ENCODE data around the gene C5orf58.

Gene C5orf58

GRCh38 chr5:170289121-170289520 lies 56.3 kb downstream of the C5orf58 start:
- peak overlapping the region; percentile 70 for H3K27ac Mint-ChIP-seq
- H3K4me1 Mint-ChIP-seq (ENCODE audit: low read depth): peaks cover 93% of the 10 kb centered on the region
- no peaks in the 10 kb centered on the region for H3K9me3 Mint-ChIP-seq
- H3K4me3 Mint-ChIP-seq: peak overlapping the region; percentile 69
- no peaks in the 10 kb centered on the region for H3K27me3 Mint-ChIP-seq (ENCODE audit: low read depth)
- peaks cover 99% of the 10 kb centered on the region for H3K36me3 Mint-ChIP-seq (ENCODE audit: low read depth)

DNA sequence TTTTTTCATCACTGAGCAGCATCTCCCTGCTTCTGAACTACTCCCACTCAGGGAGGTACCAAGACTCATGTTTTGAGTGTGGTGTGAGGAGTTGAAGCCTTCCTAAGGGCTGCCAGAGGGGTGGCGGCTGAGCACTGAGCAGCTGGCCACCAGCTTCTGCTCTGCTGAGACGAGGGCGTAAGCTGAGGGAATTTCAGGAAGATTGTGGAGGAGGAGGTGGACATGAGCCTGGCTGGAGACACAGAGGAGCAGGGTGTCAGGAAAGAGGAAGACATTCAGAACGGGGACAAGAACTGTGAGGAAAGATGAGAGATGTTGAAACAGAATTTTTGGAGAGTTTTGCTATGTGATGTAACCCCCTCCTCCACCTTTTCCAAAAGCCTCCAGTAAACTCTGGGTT lies 57.0 kb downstream of the C5orf58 start:
- Mint-ChIP-seq H3K4me3 (peak overlapping the region; percentile 69), H3K9me3 (no peaks in the 10 kb centered on the region), H3K36me3 (ENCODE audit: low read depth) (peaks cover 99% of the 10 kb centered on the region), H3K4me1 (ENCODE audit: low read depth) (peaks cover 93% of the 10 kb centered on the region), H3K27me3 (ENCODE audit: low read depth) (no peaks in the 10 kb centered on the region), H3K27ac (peak overlapping the region; percentile 70)

GRCh38 chr5:170290498-170290897 lies 57.7 kb downstream of the C5orf58 start:
- peak overlapping the region; percentile 69 for H3K27ac Mint-ChIP-seq
- peaks cover 99% of the 10 kb centered on the region for H3K36me3 Mint-ChIP-seq (ENCODE audit: low read depth)
- H3K9me3 Mint-ChIP-seq: no peaks in the 10 kb centered on the region
- peaks cover 92% of the 10 kb centered on the region for H3K4me1 Mint-ChIP-seq (ENCODE audit: low read depth)
- H3K27me3 Mint-ChIP-seq (ENCODE audit: low read depth): no peaks in the 10 kb centered on the region
- H3K4me3 Mint-ChIP-seq: peak overlapping the region; percentile 99

DNA sequence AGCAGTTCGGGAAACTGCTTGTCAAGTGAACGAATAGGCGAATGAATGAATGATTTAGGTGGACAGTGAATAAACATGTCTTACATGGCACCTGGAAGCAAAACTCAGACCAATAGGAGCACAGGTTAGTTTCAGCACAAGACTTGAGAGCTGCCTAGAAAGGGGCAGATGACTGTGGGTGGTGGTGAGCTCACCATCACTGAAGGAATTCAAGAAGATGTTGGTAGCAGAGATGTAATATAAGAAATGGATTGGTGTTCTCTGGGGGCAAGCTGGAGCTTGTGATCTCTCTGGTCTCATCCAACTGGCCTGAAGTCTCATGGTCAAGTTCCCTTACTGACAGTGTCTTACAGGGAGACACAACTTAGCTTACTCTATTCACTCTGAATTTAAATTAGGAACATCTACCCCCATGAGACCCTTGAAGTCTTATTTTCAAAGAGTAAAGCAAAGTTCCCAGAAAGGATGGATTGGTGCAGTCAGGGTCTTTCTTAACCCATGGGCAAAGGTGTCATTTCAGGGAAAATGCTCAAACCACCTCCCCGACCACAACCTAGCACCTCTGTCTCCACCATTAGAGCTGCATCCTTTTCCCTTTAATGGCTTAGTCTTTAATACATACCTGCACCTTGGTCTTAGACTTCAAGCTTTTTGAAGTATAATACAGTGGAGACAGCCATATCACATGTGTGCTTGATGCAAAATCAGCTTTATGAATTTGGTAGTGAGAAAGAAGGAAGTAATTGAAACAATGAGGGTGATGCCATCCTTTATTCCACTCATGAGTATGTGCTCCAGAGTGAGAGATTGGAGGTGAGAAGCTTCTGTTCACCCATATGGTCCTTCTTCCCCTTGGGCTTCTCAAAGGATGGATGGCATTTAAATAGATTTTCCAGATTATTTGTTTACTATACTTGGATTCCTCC lies 59.7 kb downstream of the C5orf58 start:
- H3K9me3 Mint-ChIP-seq: no peaks in the 10 kb centered on the region
- H3K4me1 Mint-ChIP-seq (ENCODE audit: low read depth): peaks cover 74% of the 10 kb centered on the region
- H3K36me3 Mint-ChIP-seq (ENCODE audit: low read depth): peaks cover 98% of the 10 kb centered on the region
- H3K27ac Mint-ChIP-seq: peak overlapping the region; percentile 87
- peak overlapping the region; percentile 99 for H3K4me3 Mint-ChIP-seq
- H3K27me3 Mint-ChIP-seq (ENCODE audit: low read depth): no peaks in the 10 kb centered on the region

DNA sequence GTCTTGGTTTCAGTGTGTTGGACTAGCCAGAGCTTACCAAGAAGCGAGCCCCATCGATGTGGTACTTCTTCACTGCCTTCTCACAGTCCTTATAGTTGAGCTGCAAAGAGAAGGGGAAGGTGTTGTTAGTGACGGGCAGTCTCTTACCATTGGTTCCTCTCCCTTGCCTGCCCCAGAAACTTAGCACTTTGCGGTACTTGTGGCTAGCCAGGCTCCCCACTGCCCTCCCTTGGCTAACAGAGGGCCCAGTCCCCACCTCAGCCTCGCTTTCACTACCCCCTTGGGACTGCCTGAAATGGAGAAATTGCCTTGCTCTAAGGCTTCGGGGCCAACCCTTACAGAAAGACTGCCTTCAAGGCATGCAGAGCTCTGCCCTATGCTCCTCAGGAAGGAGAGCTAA lies 60.5 kb downstream of the C5orf58 start:
- Mint-ChIP-seq H3K27me3 (ENCODE audit: low read depth) (no peaks in the 10 kb centered on the region), H3K4me1 (ENCODE audit: low read depth) (peaks cover 73% of the 10 kb centered on the region), H3K36me3 (ENCODE audit: low read depth) (peaks cover 94% of the 10 kb centered on the region), H3K27ac (peak overlapping the region; percentile 87), H3K4me3 (peak overlapping the region; percentile 99), H3K9me3 (no peaks in the 10 kb centered on the region)

- no peaks in the 10 kb centered on the region for H3K9me3 Mint-ChIP-seq
- peak overlapping the region; percentile 99 for H3K4me3 Mint-ChIP-seq
- H3K4me1 Mint-ChIP-seq (ENCODE audit: low read depth): peaks cover 71% of the 10 kb centered on the region
- peaks cover 87% of the 10 kb centered on the region for H3K36me3 Mint-ChIP-seq (ENCODE audit: low read depth)
- H3K27ac Mint-ChIP-seq: peak overlapping the region; percentile 62
- H3K27me3 Mint-ChIP-seq (ENCODE audit: low read depth): no peaks in the 10 kb centered on the region
Measured at GRCh38 chr5:170294057-170294456, 61.3 kb downstream of the C5orf58 start.

- Mint-ChIP-seq H3K27me3 (ENCODE audit: low read depth) (no peaks in the 10 kb centered on the region), H3K27ac (peak overlapping the region; percentile 62), H3K4me1 (ENCODE audit: low read depth) (peaks cover 70% of the 10 kb centered on the region), H3K4me3 (peak overlapping the region; percentile 99), H3K9me3 (no peaks in the 10 kb centered on the region), H3K36me3 (ENCODE audit: low read depth) (peaks cover 82% of the 10 kb centered on the region)
Measured at GRCh38 chr5:170294556-170294955, 61.8 kb downstream of the C5orf58 start.

Measured in T-helper 1 cell treated with Interleukin-12 subunit alpha and Interleukin-12 subunit beta and Interleukin-4 antibody, amounts not matched to agents 30 μg/mL and 1 μg/mL, for 36 hours (primary cell).